GM23248 (cell line): ENCODE results near the gene SEC22A. TPM values are rescaled to one million over a fixed set of nuclear protein-coding genes. Genes with fewer than 3 reads are reported as not detected.

ENCODE experiments used
- DNase-seq: peaks from one replicate; pipeline ENCODE4 v3.0.0-alpha.2; 2015
- H2AFZ ChIP-seq: fragments of 200-600 bp; sonication (generic); 2 replicates; pipeline ENCODE4 v1.6.1; 2016; ENCODE audit warnings: antibody characterized with exemption
- H3F3A ChIP-seq: fragments of 200-600 bp; sonication (generic); 2 replicates; pipeline ENCODE4 v1.6.1; 2016; ENCODE audit warnings: mild to moderate bottlenecking, antibody characterized with exemption, mixed run types; ENCODE audit not compliant: insufficient read depth
- H3K27ac ChIP-seq: fragments of 200-600 bp; sonication (generic); 2 replicates; pipeline ENCODE4 v1.5.1; 2016; ENCODE audit warnings: mild to moderate bottlenecking
- H3K27me3 ChIP-seq: fragments of 200-600 bp; sonication (generic); replicated peaks from 2 replicates; pipeline ENCODE4 v1.6.1; 2016; ENCODE audit warnings: mild to moderate bottlenecking; ENCODE audit not compliant: insufficient read depth
- H3K36me3 ChIP-seq: fragments of 200-600 bp; sonication (generic); 2 replicates; pipeline ENCODE4 v1.6.1; 2016; ENCODE audit warnings: low read depth, mild to moderate bottlenecking
- H3K4me1 ChIP-seq: fragments of 200-600 bp; sonication (generic); 2 replicates; pipeline ENCODE4 v1.6.1; 2016; ENCODE audit warnings: mild to moderate bottlenecking; ENCODE audit not compliant: insufficient read depth
- H3K4me2 ChIP-seq: fragments of 200-600 bp; sonication (generic); one replicate; pipeline ENCODE4 v1.6.1; 2016; ENCODE audit warnings: mild to moderate bottlenecking; ENCODE audit not compliant: unreplicated experiment
- H3K4me3 ChIP-seq: fragments of 200-600 bp; sonication (generic); 2 replicates; pipeline ENCODE4 v1.5.1; 2016; ENCODE audit warnings: mild to moderate bottlenecking
- H3K79me2 ChIP-seq: fragments of 200-600 bp; sonication (generic); 2 replicates; pipeline ENCODE4 v1.6.1; 2016; ENCODE audit warnings: mild to moderate bottlenecking; ENCODE audit not compliant: insufficient read depth
- H3K9ac ChIP-seq: fragments of 200-600 bp; sonication (generic); 2 replicates; pipeline ENCODE4 v1.6.1; 2016; ENCODE audit warnings: mild to moderate bottlenecking
- H3K9me2 ChIP-seq: fragments of 200-600 bp; sonication (generic); 2 replicates; pipeline ENCODE4 v1.6.1; 2016; ENCODE audit warnings: mixed run types, mild to moderate bottlenecking, moderate library complexity; ENCODE audit not compliant: insufficient read depth
- H3K9me3 ChIP-seq: fragments of 200-600 bp; sonication (generic); one replicate; pipeline ENCODE4 v1.6.1; 2017; ENCODE audit warnings: low read depth
- H4K20me1 ChIP-seq: fragments of 200-600 bp; sonication (generic); 2 replicates; pipeline ENCODE4 v1.6.0; 2016; ENCODE audit not compliant: insufficient read depth
- EZH2 ChIP-seq: fragments of 200-600 bp; sonication (generic); IDR thresholded peaks from 2 replicates; pipeline ENCODE4 v1.6.1; 2018; ENCODE audit warnings: antibody characterized with exemption, mild to moderate bottlenecking; ENCODE audit not compliant: insufficient read depth, poor library complexity, severe bottlenecking
- EZH2phosphoT487 ChIP-seq: fragments of 200-600 bp; sonication (generic); IDR thresholded peaks from 2 replicates; pipeline ENCODE4 v1.6.1; 2018; ENCODE audit warnings: antibody characterized with exemption, moderate library complexity, mild to moderate bottlenecking, low read depth; ENCODE audit not compliant: insufficient read depth
- WGBS, 2 experiments: methylation state at CpG; one replicate each; pipeline ENCODE4 v1.1.6; 2015 to 2017; ENCODE audit warnings: low lambda C conversion rate in 2 of 2, low coverage in 1 of 2; ENCODE audit errors: missing lambda C conversion rate in 2 of 2; 5-methylcytosine and 5-hydroxymethylcytosine counted together
- in situ Hi-C: fragments of 300-500 bp; cut with MboI; formaldehyde crosslinking; loops from 2 replicates; pipeline ENCODE4 v1.15.0; 2020
- polyA plus RNA-seq: library from polyadenylated mRNA; unstranded; fragments of >200 nt; fragmentation: Nextera tagmentation; extraction: Ambion mirVana; gene quantifications from 2 replicates; pipeline ENCODE4 v1.2.1, GENCODE V29; 2016
- total RNA-seq: library from RNA; depleted of rRNA; stranded (reverse); fragments of >200 nt; shearing (Covaris generic); gene quantifications from 2 replicates; pipeline ENCODE4 v1.2.3, GENCODE V29; 2014

SEC22A gene
- total and polyA plus RNA-seq, 2 experiments from 2014 or later: 35.1 to 44.5 TPM

GRCh38 chr3:123246866-123247265, 45.1 kb downstream of the SEC22A start:
- no peaks in the 10 kb centered on the region for H3K9me2 ChIP-seq
- H3K4me3 ChIP-seq: no peak overlapping the region
- H3K79me2 ChIP-seq: no peaks in the 10 kb centered on the region
- TF ChIP-seq EZH2 (no peak), EZH2phosphoT487 (no peak)
- WGBS, 2 experiments: 61 to 69% methylated on average over 3 of the region's 3 CpGs
- no peak overlapping the region for H3K4me2 ChIP-seq
- H3K9ac ChIP-seq: no peak overlapping the region
- no peaks in the 10 kb centered on the region for H3F3A ChIP-seq
- in situ Hi-C loops: no loop called here
- H4K20me1 ChIP-seq: no peaks in the 10 kb centered on the region
- no peaks in the 10 kb centered on the region for H3K27me3 ChIP-seq
- no peak overlapping the region for H3K27ac ChIP-seq
- H3K9me3 ChIP-seq: no peaks in the 10 kb centered on the region
- no peaks in the 10 kb centered on the region; the same call in 1 of the 2 replicates for H3K36me3 ChIP-seq
- no peak for DNase-seq
- H3K4me1 ChIP-seq: no peaks in the 10 kb centered on the region
- H2AFZ ChIP-seq: no peak overlapping the region

GRCh38 chr3:123256256-123256655, 54.5 kb downstream of the SEC22A start:
- TF ChIP-seq EZH2 (no peak), EZH2phosphoT487 (no peak)
- no peaks in the 10 kb centered on the region for H3K36me3 ChIP-seq
- H3K9ac ChIP-seq: no peak overlapping the region
- H3F3A ChIP-seq: 0 out of 2 replicates have a peak, but pooled peaks cover 6% of the 10 kb centered on the region
- H2AFZ ChIP-seq: no peak overlapping the region
- no peaks in the 10 kb centered on the region for H3K27me3 ChIP-seq
- H3K9me3 ChIP-seq: no peaks in the 10 kb centered on the region
- no peak overlapping the region for H3K4me3 ChIP-seq
- H3K9me2 ChIP-seq: no peaks in the 10 kb centered on the region
- no peaks in the 10 kb centered on the region for H4K20me1 ChIP-seq
- H3K4me2 ChIP-seq: no peak overlapping the region
- H3K79me2 ChIP-seq: no peaks in the 10 kb centered on the region
- H3K27ac ChIP-seq: no peak overlapping the region
- 50 to 52% methylated on average over 2 of the region's 2 CpGs for WGBS, 2 experiments
- H3K4me1 ChIP-seq: no peaks in the 10 kb centered on the region; the same call in 1 of the 2 replicates
- in situ Hi-C loops: no loop called here
- no peak for DNase-seq

GRCh38 chr3:123258359-123258758, 56.6 kb downstream of the SEC22A start:
- 0 out of 2 replicates have a peak, but pooled peaks cover 6% of the 10 kb centered on the region for H3F3A ChIP-seq
- H4K20me1 ChIP-seq: no peaks in the 10 kb centered on the region
- no peaks in the 10 kb centered on the region for H3K36me3 ChIP-seq
- peak; percentile 30 for DNase-seq
- TF ChIP-seq EZH2phosphoT487 (no peak), EZH2 (no peak)
- no peaks in the 10 kb centered on the region for H3K9me2 ChIP-seq
- in situ Hi-C loops: no loop called here
- H3K4me1 ChIP-seq: no peaks in the 10 kb centered on the region; the same call in 1 of the 2 replicates
- no peak overlapping the region for H3K4me2 ChIP-seq
- no peak overlapping the region for H3K9ac ChIP-seq
- no peak overlapping the region for H3K27ac ChIP-seq
- H2AFZ ChIP-seq: no peak overlapping the region
- no peaks in the 10 kb centered on the region for H3K27me3 ChIP-seq
- no peak overlapping the region for H3K4me3 ChIP-seq
- no peaks in the 10 kb centered on the region for H3K9me3 ChIP-seq
- no peaks in the 10 kb centered on the region for H3K79me2 ChIP-seq

GRCh38 chr3:123258811-123259420, 57.2 kb downstream of the SEC22A start:
- H3K27ac ChIP-seq: no peak overlapping the region
- H3K4me3 ChIP-seq: no peak overlapping the region
- no peaks in the 10 kb centered on the region for H3K36me3 ChIP-seq
- no peaks in the 10 kb centered on the region for H3K27me3 ChIP-seq
- H3F3A ChIP-seq: 0 out of 2 replicates have a peak, but pooled peaks cover 6% of the 10 kb centered on the region
- H3K4me1 ChIP-seq: no peaks in the 10 kb centered on the region; the same call in 1 of the 2 replicates
- no peaks in the 10 kb centered on the region for H3K9me2 ChIP-seq
- TF ChIP-seq EZH2 (no peak), EZH2phosphoT487 (no peak)
- H3K4me2 ChIP-seq: no peak overlapping the region
- peak; percentile 83 for DNase-seq
- H3K9me3 ChIP-seq: no peaks in the 10 kb centered on the region
- H4K20me1 ChIP-seq: no peaks in the 10 kb centered on the region
- H3K9ac ChIP-seq: no peak overlapping the region
- 57 to 60% methylated on average over 3 of the region's 3 CpGs for WGBS, 2 experiments
- in situ Hi-C loops: no loop called here
- H3K79me2 ChIP-seq: no peaks in the 10 kb centered on the region
- no peak overlapping the region for H2AFZ ChIP-seq
